Loucy (cell line): ENCODE measurements around the gene SOX8.

ENCODE experiments used
- H2AFZ ChIP-seq: fragments of 200-600 bp; sonication (generic); 2 replicates; pipeline ENCODE4 v1.6.0; 2016; ENCODE audit warnings: antibody characterized with exemption, mild to moderate bottlenecking, low read length, moderate library complexity
- H3F3A ChIP-seq: fragments of 200-600 bp; 2 replicates; pipeline ENCODE4 v1.6.0; 2016; ENCODE audit warnings: antibody characterized with exemption, low read depth, mild to moderate bottlenecking
- H3K27me3 ChIP-seq: fragments of 200-600 bp; sonication (generic); 2 replicates; pipeline ENCODE4 v1.6.1; 2014; ENCODE audit warnings: low read length, mild to moderate bottlenecking; ENCODE audit not compliant: insufficient read depth, poor library complexity, severe bottlenecking
- H3K36me3 ChIP-seq: fragments of 200-600 bp; sonication (generic); 2 replicates; pipeline ENCODE4 v1.6.1; 2016; ENCODE audit warnings: low read length; ENCODE audit not compliant: insufficient read depth
- H3K4me1 ChIP-seq: fragments of 200-600 bp; sonication (generic); 2 replicates; pipeline ENCODE4 v1.5.1; 2014; ENCODE audit warnings: low read length, mild to moderate bottlenecking; ENCODE audit not compliant: insufficient read depth, poor library complexity, severe bottlenecking
- H3K4me2 ChIP-seq: fragments of 200-600 bp; sonication (generic); 2 replicates; pipeline ENCODE4 v1.6.0; 2014; ENCODE audit warnings: antibody characterized with exemption, low read length, low read depth, mild to moderate bottlenecking; ENCODE audit not compliant: poor library complexity, severe bottlenecking
- H3K4me3 ChIP-seq: fragments of 200-600 bp; sonication (generic); 2 replicates; pipeline ENCODE4 v1.5.1; 2014; ENCODE audit warnings: low read length, mild to moderate bottlenecking, mixed read lengths; ENCODE audit not compliant: poor library complexity, severe bottlenecking
- H3K79me2 ChIP-seq: fragments of 200-600 bp; sonication (generic); 2 replicates; pipeline ENCODE4 v1.6.1; 2014; ENCODE audit warnings: low read length; ENCODE audit not compliant: insufficient read depth
- H3K9ac ChIP-seq: fragments of 200-600 bp; sonication (generic); 2 replicates; pipeline ENCODE4 v1.6.0; 2014; ENCODE audit warnings: mild to moderate bottlenecking, low read depth, low read length, moderate library complexity; ENCODE audit not compliant: poor library complexity, severe bottlenecking
- H3K9me2 ChIP-seq: fragments of 200-600 bp; sonication (generic); replicated peaks from 2 replicates; pipeline ENCODE4 v1.6.1; 2016; ENCODE audit warnings: low read depth, low read length, mixed read lengths
- H3K9me3 ChIP-seq: fragments of 200-600 bp; sonication (generic); 2 replicates; pipeline ENCODE4 v1.6.1; 2014; ENCODE audit warnings: mild to moderate bottlenecking, antibody characterized with exemption, low read length, low read depth; ENCODE audit not compliant: insufficient read depth
- H4K20me1 ChIP-seq: fragments of 200-600 bp; sonication (generic); 2 replicates; pipeline ENCODE4 v1.6.0; 2014; ENCODE audit warnings: antibody characterized with exemption, low read length, mild to moderate bottlenecking; ENCODE audit not compliant: insufficient read depth, poor library complexity, severe bottlenecking
- EZH2phosphoT487 ChIP-seq: fragments of 200-600 bp; IDR thresholded peaks from 2 replicates; pipeline ENCODE4 v1.6.1; 2018; ENCODE audit warnings: antibody characterized with exemption, mild to moderate bottlenecking, moderate library complexity, borderline replicate concordance
- TF ChIP-seq, protein P1 (sequence below): fragments of 200-600 bp; sonication (generic); conservative IDR thresholded peaks from 2 replicates; pipeline ENCODE4 v1.5.1; 2014; ENCODE audit warnings: mild to moderate bottlenecking, antibody characterized with exemption, low read length

SOX8 gene

GRCh38 chr16:993731-994130 lies 12.2 kb downstream of the SOX8 start:
- Histone ChIP-seq H3K79me2 (no peaks in the 10 kb centered on the region), H2AFZ (no peak overlapping the region), H3K9me3 (no peaks in the 10 kb centered on the region), H3K4me1 (no peaks in the 10 kb centered on the region), H3K36me3 (no peaks in the 10 kb centered on the region), H3K27me3 (no peaks in the 10 kb centered on the region), H3F3A (no peaks in the 10 kb centered on the region), H3K9me2 (no peaks in the 10 kb centered on the region), H4K20me1 (no peaks in the 10 kb centered on the region), H3K9ac (no peak overlapping the region), H3K4me3 (no peak overlapping the region), H3K4me2 (no peak overlapping the region)
- no peak for TF ChIP-seq EZH2phosphoT487
- TF ChIP-seq, protein P1, sequence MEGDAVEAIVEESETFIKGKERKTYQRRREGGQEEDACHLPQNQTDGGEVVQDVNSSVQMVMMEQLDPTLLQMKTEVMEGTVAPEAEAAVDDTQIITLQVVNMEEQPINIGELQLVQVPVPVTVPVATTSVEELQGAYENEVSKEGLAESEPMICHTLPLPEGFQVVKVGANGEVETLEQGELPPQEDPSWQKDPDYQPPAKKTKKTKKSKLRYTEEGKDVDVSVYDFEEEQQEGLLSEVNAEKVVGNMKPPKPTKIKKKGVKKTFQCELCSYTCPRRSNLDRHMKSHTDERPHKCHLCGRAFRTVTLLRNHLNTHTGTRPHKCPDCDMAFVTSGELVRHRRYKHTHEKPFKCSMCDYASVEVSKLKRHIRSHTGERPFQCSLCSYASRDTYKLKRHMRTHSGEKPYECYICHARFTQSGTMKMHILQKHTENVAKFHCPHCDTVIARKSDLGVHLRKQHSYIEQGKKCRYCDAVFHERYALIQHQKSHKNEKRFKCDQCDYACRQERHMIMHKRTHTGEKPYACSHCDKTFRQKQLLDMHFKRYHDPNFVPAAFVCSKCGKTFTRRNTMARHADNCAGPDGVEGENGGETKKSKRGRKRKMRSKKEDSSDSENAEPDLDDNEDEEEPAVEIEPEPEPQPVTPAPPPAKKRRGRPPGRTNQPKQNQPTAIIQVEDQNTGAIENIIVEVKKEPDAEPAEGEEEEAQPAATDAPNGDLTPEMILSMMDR, result no peak

- Histone ChIP-seq H4K20me1 (no peaks in the 10 kb centered on the region), H3K27me3 (no peaks in the 10 kb centered on the region), H2AFZ (no peak overlapping the region), H3K9me2 (no peaks in the 10 kb centered on the region), H3K79me2 (no peaks in the 10 kb centered on the region), H3K4me1 (no peaks in the 10 kb centered on the region), H3K9ac (no peak overlapping the region), H3K9me3 (no peaks in the 10 kb centered on the region; the same call in 1 of the 2 replicates), H3K36me3 (no peaks in the 10 kb centered on the region), H3F3A (no peaks in the 10 kb centered on the region), H3K4me3 (no peak overlapping the region), H3K4me2 (no peak overlapping the region)
- TF ChIP-seq EZH2phosphoT487, result no peak
- TF ChIP-seq, protein P1, result no peak
These were observed 13.5 kb downstream of the SOX8 start for GRCh38 chr16:995087-995486.

DNA sequence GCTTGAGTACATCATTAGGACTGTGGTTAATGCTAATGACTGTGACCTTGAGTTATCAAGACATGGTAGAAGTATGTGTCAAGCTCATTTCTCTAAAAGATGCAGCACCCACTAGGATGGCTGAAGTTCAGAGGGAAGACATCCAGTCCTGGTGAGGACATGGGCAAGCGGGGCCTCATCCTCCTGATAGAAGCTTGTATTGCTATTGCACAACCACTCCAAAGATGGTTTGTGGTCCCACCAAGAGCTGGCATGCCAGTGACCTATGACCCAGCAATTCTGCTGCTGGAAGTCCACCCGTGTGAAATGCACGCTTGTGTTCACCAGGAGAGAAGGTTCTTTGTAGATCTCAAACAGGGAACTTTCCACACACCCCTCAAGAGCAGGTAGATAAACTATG lies 14.2 kb downstream of the SOX8 start:
- H3K4me2 ChIP-seq, result no peak overlapping the region
- H3K9me2 ChIP-seq, result no peaks in the 10 kb centered on the region
- no peak for TF ChIP-seq EZH2phosphoT487
- TF ChIP-seq, protein P1, result no peak
- H4K20me1 ChIP-seq, result no peaks in the 10 kb centered on the region
- no peaks in the 10 kb centered on the region for H3K4me1 ChIP-seq
- H3K4me3 ChIP-seq, result no peak overlapping the region
- H3K27me3 ChIP-seq, result no peaks in the 10 kb centered on the region
- H2AFZ ChIP-seq, result no peak overlapping the region
- H3F3A ChIP-seq, result no peaks in the 10 kb centered on the region
- H3K9ac ChIP-seq, result no peak overlapping the region
- H3K36me3 ChIP-seq, result no peaks in the 10 kb centered on the region
- no peaks in the 10 kb centered on the region for H3K79me2 ChIP-seq
- H3K9me3 ChIP-seq, result no peaks in the 10 kb centered on the region; the same call in 1 of the 2 replicates
